ENCODE data around the gene KRTAP4-4.
"Not testable (repeated sequence)": the region's sequence is repeated elsewhere in the genome, so short reads cannot be mapped to it uniquely, and the experiment has no call there.

Gene KRTAP4-4

DNA sequence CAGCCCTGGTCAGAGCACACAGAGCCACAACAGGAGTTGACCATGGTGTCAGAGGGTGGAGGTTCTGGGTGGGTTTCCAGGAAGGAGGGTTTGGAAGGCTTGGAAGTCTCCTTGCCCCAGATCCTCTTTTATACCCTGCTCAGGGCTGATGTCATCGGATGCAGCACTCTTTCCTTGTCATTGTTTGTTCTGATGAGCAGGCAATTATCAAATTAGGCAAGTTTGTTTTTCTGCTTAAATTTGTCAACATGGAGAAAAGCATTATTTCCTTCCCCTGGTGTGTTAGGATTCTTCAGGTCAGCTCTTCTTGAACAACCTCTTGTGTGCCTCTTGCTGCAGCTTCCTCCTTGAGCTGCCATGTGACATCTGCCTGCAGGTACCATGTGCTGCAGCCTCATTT, at the start of gene KRTAP4-4:
KRTAP4-4 (minus strand) TSS at position 101 of the 400 bp plus-strand sequence; CDS start at position 44, 57 bp downstream.
- DNase-seq = no peak

DNA sequence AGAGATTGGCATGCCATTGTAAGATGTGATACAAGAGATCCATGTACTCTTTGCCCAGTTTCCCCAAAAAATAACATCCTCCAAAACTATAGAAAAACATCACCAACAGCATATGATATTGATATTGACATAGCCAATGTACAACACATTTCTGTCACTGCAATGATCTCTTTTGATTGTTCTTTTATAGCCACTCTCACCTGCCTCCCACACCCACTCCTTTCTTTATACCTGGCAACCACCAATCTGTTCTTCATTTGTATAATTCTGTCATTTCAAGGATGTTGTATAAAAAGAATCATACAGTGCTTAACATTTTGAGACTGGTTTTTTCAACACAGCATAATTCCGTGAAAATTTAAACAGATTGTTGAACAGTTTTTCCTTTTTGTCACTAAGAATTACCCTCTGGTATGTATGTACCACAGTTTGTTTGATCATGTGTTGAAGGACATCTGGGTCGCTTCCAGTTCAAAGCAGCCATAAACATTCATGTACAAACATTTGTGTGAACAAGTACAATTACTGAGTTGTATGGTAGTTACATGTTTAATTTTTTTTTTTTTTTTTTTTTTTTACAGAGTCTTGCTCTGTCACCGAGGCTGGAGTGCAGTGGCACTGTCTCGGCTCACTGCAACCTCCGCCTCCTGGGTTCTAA, 39.0 kb upstream of the KRTAP4-4 start:
- DNase-seq = no peak

DNA sequence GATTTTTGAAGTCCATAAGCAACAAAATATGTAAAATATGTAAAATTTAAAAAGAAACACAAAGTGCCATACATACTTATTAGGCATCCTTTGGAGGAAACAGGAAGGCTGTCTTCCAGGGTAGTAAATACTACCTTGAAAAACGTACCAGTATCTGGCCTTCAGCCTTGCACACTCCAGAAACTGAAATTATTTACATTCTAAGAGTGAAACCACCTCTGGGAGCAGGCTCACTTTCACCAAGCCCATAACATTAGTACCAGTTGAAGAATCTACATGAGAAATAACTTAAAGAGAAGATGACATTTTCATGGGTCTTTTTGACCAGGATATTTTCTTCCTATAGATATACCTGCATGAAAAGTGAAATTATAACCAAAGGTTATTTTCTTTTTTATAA, 35.5 kb upstream of the KRTAP4-4 start:
- no peak for DNase-seq

DNA sequence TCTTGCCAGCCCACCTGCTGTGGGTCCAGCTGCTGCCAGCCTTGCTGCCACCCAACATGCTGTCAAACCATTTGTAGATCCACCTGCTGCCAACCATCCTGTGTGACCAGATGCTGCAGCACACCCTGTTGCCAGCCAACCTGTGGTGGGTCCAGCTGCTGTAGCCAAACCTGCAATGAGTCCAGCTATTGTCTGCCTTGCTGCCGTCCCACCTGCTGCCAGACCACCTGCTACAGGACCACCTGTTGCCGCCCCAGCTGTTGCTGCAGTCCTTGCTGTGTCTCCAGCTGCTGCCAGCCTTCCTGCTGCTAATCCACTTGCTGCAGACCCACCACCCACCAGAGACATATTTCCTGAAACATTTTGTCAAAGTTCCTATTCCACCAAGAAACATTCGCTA, 29.8 kb upstream of the KRTAP4-4 start:
- DNase-seq = no peak

DNA sequence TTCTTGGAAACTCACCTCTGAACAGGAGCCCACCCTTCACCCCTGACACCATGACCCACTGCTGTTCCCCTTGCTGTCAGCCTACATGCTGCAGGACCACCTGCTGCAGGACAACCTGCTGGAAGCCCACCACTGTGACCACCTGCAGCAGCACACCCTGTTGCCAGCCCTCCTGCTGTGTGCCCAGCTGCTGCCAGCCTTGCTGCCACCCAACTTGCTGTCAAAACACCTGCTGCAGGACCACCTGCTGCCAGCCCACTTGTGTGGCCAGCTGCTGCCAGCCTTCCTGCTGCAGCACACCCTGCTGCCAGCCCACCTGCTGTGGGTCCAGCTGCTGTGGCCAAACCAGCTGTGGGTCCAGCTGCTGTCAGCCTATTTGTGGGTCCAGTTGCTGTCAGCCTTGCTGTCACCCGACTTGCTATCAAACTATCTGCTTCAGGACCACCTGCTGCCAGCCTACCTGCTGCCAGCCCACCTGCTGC, 29.3 kb upstream of the KRTAP4-4 start, which contains the start of gene KRTAP9-1:
KRTAP9-1 (plus strand) TSS at position 51 of the 482 bp plus-strand sequence; CDS start at position 51, 0 bp downstream.
- DNase-seq = not testable (repeated sequence)

DNA sequence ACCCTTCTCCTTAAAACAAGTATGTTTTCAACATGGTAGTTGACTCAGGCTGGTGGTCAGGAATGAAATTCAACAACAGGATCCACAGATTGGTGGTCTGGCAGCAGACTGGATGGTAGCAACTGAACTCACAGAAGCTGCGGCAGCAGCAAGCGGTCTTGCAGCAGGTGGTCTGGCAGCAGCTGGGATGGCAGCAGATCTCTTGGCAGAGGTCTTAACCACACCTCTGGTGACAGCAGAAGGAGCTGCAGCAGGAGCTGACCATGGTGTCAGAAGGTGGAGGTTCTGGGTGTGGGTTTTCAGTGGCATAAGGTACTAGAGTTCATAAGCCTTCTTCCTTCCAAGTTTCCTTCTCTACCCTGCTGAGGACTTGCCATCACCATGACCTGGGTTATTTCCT, 26.3 kb upstream of the KRTAP4-4 start:
- DNase-seq = no peak

DNA sequence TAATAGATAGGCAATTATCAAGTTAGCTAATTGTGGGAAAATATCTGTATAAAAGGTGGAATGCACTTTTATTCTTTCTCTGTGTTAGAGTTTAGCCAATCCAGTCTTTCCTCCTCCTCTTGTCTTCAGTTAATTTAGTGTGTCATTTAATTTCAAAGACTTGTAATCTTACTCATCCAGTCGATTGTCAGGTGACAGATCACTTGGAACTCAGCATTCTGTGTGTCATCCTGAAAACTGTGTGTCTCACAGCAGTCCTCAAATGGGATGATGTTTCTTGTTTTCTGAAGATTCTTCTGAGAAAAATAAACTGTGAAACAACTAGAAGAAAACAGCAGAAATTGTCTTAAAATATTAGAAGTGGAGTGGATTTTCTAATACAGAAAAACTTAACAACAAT, 24.5 kb upstream of the KRTAP4-4 start:
- DNase-seq = no peak

DNA sequence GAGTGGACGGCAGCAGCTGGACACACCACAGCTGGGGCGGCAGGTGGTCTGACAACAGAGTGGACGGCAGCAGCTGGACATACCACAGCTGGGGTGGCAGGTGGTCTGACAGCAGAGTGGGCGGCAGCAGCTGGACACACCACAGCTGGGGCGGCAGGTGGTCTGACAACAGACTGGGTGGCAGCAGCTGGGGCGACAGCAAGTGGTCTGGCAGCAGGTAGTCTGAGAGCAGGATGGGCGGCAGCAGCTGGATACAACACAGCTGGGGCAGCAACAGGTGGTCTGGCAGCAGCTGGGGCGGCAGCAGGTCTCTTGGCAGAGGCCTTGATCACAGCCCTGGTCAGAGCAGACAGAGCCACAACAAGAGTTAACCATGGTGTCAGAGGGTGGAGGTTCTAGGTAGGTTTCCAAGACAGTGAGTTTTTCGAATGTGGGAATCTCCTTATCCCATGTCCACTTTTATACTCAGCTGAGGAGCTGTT, 24.0 kb upstream of the KRTAP4-4 start, which contains the start of gene KRTAP4-1:
KRTAP4-1 (minus strand) TSS at position 432 of the 482 bp plus-strand sequence; CDS start at position 375, 57 bp downstream.
- no peak for DNase-seq

DNA sequence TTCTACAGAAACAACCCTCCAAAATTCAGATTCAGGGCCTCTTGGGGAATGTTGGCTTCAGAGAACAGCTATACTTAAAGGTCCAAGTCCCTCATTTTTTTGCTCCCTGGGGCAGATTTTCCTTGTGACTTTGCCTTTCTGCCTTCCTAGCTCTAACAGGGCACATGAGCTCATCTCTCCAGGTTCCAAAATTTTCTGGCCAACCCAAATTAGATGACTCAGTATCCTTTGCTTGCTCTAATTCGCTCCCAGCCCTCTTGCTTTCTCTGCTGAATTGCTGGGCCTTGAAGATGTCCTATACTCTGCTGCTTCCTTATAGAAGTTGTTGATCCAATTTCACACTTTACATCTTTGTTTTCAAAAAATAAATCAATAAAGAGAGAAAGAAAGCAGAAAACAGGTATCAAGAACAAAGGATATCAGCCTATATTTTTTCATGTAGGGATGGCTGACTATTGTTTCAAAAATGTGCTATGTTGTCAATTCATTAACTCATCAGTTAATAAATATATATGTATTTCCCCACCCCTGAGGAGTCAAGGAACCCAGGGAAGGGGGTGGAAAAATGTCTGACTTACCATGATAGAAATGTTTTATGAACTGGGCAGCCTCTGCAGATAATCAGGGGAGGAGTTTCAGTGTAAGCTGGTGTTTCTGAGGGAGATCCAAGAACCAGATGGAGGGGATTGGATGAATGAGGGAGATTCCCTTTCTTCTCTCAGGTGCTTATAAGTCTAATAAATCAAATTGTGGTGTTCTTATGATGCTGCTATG, 18.5 kb upstream of the KRTAP4-4 start:
- DNase-seq = no peak

DNA sequence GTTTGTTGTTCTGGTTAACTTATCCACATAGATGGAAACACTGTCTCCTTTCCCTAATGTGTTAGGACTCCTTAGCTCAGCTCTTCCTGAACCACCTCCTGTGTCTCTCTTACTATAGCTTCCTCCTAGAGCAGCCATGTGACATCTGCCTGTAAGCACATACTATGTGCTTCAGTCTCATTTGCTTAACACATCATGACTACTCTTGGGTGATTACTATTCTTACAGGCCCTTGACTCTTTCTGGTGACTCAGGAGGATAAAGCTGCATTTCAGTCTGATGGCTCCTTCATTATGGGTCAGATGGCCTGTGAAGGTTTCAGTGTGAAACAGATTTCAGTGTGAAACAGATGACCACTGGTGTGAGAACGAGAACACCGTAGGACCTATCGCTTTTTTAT, 17.8 kb upstream of the KRTAP4-4 start:
- no peak for DNase-seq

DNA sequence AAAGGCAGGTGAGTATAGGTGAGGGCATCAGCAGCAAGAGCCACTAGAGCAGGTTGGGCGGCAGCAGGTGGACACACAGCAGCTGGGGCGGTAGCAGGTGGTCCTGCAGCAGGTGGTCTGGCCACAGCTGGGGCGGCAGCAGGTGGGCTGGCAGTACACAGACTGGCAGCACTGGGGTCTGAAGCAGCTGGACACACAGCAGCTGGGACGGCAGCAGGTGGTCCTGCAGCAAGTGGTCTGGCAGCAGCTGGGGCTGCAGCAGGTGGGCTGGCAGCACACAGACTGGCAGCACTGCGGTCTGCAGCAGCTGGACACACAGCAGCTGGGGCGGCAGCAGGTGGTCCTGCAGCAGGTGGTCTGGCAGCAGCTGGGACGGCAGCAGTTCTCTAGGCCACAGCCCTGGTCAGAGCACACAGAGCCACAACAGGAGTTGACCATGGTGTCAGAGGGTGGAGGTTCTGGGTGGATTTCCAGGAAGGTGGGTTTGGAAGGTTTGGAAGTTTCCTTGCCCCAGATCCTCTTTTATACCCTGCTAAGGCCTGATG, 17.3 kb upstream of the KRTAP4-4 start, which contains the start of gene KRTAP4-2:
KRTAP4-2 (minus strand) TSS at position 495 of the 545 bp plus-strand sequence; CDS start at position 438, 57 bp downstream.
- no peak for DNase-seq

DNA sequence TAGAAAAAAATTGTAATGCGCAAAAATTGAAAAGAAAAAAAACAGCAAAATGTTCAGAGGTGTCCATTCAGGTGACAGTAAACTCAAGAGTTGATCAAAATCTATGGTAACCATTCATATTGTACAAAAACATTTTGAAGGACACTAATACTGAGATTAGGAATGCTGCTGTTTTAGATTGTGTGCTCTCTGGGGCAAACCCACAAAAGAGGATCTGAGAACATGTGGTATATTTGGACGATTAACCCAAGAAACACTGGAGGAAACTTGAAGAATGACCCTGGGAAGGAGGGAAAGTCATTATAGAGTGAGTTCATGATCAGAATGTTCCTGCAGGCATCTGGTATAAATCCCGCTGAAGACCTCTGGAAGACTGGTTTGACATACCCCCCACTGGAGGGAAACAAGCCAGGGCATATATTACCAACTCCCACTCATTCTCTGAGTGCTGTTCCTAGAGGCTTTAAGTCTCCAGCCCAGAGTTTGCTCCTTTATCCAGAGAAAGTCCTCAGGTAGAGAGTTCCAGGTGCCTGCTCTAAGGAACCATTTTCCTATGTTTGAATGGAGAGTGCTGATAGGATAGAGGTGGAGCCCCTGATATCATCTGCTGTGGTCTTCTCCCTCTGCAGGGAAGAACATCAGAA, 16.3 kb upstream of the KRTAP4-4 start:
- no peak for DNase-seq

DNA sequence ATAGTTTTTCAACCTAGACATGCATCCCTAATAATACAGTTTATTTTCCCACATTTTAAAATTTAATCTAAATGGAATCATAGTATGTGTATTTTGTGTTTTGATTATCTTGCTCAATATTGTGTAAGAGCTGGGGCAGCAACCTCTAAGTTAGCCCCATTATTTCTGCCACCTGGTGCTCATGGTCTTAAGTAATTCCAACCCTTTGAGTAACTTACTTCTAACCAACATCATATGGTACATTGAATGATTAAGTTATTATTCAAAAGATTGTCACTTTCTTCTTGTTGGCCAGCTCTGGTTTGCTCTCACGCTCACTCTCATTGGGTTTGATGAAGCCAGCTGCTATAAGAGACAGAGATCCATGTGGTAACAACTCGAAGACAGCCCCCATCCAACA, 11.3 kb upstream of the KRTAP4-4 start:
- DNase-seq = no peak

DNA sequence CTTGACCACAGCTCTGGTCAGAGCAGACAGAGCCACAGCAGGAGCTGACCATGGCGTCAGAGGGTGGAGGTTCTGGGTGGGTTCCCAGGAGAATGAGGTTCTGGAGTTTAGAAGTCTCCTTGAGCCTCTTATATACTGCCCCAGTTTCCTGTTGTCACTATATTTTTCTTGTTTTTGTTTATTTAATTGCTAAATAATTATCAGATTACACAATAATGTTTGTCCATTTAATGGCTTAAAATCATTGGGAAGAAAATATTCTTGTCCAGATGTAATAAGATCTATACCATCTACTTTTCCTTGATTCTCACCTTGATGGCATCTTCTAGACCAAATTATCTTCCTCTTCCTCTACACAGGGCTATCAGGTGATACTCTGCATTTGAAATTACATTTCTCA, 7.6 kb upstream of the KRTAP4-4 start, which contains the start of gene KRTAP4-3:
KRTAP4-3 (minus strand) TSS at position 101 of the 400 bp plus-strand sequence; CDS start at position 52, 49 bp downstream.
- DNase-seq = no peak

DNA sequence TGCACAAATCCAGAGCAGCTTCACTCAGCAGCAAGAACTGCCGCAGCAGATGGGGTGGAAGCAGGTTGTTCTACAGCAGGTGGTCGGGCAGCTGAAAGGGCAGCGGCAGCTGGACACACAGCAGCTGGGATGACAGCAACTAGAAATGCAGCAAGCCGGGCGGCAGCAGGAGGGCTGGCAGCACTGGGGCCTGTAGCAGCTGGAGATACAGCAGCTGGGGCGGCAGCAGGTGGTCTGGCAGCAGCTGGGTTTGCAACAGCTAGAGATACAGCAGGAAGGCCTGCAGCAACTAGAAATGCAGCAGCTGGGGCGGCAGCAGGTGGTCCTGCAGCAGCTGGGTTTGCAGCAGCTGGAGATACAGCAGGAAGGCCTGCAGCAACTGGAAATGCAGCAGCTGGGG, 7.0 kb upstream of the KRTAP4-4 start:
- no peak for DNase-seq

DNA sequence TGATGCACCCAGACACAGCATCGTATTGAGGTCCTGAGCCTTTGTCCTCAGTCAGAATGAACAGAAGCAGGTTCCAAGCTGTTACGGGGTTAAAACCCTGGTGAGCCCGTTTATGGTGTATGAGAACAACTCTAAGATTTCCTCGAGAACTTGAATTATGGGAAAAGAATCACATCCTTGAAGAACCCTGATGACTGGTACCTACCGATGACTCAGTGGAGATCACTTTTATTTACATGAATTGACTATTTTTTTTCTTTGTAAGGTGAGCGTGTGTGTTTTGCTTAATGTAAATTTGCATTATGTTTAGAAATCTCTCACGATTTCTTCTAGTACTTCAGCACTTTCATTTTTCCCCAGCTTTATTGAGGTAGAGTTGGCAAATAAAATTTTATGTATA, 3.3 kb upstream of the KRTAP4-4 start:
- no peak for DNase-seq

DNA sequence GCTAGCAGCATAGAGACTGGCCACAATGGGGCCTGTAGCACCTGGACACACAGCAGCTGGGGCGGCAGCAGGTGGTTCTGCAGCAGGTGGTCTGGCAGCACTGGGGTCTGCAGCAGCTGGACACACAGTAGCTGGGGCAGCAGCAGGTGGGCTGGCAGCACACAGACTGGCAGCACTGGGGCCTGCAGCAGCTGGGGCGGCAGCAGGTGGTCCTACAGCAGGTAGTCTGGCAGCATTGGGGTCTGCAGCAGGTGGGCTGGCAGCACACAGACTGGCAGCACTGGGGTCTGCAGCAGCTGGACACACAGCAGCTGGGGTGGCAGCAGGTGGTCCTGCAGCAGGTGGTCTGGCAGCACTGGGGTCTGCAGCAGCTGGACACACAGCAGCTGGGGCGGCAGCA, 358 bp downstream of the KRTAP4-4 start:
- DNase-seq = not testable (repeated sequence)

DNA sequence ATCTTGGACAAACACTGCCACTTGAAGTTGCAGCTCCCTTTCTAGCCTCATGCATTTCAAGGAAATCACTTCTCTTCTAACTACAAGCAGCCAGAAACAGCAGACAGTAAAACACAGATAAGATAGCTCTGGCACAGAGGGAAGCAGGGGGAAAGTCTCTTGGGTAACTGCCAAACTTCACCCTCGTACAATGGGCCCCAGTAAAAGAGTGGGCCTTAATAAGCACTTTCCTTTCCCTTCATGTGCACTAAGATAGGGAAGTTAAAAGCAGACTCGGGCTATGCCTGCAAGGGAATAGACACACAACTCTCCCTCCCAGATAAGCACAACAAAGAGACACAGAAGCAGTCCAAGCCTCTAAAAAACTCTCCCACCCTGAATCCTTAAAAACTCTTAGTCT, 6.7 kb downstream of the KRTAP4-4 start:
- DNase-seq = no peak

DNA sequence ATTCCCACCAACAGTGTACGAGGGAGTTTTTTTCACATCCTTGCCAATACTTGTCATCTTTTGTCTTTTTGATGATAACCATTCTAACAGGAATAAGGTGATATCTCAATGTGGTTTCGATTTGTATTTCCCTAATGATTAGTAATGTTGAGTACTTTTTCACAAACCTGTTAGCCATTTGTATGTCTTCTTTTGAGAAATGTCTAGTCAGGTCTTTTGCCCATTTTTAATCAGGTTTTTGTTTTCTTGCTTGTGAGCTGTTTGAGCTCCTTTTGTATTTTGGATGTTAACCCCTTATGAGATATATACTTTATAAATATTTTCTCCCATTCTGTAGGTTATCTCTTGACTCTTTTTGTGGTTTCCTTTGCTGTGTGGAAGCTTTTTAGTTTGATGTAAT, 9.0 kb downstream of the KRTAP4-4 start:
- DNase-seq = no peak

DNA sequence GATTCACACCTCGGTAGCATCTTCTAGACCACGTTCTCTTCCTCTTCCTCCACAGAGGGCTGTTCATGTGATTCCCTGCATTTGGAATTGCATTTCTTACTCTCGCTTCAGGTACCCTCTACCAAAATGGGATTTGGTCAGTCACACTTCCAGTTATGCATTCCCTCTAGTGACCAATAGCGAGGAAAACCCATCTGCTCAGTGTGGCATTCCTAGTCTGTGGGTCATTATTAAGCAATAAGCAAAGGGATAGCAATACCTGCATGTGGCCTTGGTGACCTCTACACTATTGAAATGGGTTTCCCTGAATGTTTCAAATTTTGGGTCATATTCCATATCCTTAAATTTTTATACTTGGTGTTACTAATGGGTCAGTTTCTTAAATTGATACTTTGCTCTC, 10.5 kb downstream of the KRTAP4-4 start:
- no peak for DNase-seq

DNA sequence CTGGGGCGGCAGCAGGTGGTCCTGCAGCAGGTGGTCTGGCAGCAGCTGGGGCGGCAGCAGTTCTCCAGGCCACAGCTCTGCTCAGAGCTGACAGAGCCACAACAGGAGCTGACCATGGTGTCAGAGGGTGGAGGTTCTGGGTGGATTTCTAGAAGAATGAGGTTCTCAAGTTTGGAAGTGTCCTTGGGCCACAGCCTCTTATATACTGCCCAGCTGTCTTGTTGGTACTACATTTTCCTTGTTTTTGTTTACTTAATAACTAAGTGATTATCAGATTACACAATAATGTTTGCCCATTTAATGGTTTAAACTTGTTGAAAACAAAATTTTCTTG, 10.9 kb downstream of the KRTAP4-4 start, which contains the start of gene KRTAP4-5:
KRTAP4-5 (minus strand) TSS at position 174 of the 334 bp plus-strand sequence; CDS start at position 116, 58 bp downstream.
- DNase-seq = no peak

DNA sequence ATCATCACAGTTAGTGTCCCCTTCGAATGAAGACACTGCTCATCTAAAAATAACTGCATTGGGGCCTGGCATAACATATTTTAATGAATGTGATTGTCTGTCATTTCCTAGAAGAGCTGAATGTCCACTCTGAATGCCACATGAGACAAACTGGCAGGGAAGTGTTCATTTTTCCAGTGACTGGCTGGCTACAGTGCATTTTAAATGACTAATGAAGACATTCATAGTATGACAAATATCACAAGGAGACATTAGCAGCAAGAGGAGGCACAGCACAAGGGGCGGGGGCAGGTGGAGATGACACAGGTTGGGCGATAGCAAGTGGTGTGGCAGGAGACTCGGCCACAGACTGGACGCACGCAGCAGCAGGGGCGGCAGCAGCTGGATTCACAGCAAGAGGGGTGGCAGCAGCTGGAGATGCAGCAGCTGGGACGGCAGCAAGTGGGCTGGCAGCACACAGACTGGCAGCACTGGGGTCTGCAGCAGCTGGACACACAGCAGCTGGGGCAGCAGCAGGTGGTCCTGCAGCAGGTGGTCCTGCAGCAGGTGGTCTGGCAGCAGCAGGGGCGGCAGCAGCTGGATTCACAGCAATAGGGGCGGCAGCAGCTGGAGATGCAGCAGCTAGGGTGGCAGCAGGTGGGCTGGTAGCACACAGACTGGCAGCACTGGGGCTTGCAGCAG, 11.4 kb downstream of the KRTAP4-4 start:
- not testable (repeated sequence) for DNase-seq

Data from activated effector memory CD4-positive, alpha-beta T cell treated with anti-CD3 and anti-CD28 coated beads, Interleukin-2, amount 50 U/mL, for 16 hours (primary cell).